NCI-H82 treated with DMSO at 0.1 percent for 48 hours (cell line): ENCODE results near the gene KIAA0586.
"Not testable (repeated sequence)": the region's sequence is repeated elsewhere in the genome, so short reads cannot be mapped to it uniquely, and the experiment has no call there.

Source experiments
- DNase-seq: peaks from one replicate; lab custom pipeline; 2025; ENCODE audit not compliant: unreplicated experiment; lab: John Stamatoyannopoulos, UW

KIAA0586 gene

GRCh38 chr14:58543253-58543652, 115.7 kb downstream of the KIAA0586 start:
- DNase-seq: no peak

- no peak for DNase-seq
Measured at GRCh38 chr14:58547649-58548048, 120.1 kb downstream of the KIAA0586 start.

- DNase-seq: no peak
Measured at GRCh38 chr14:58549105-58549757, 121.7 kb downstream of the KIAA0586 start.

GRCh38 chr14:58553959-58554358, 126.4 kb downstream of the KIAA0586 start:
- no peak for DNase-seq

GRCh38 chr14:58555647-58556046, 128.1 kb downstream of the KIAA0586 start:
- no peak for DNase-seq

GRCh38 chr14:58557242-58557641, 129.7 kb downstream of the KIAA0586 start:
- no peak for DNase-seq

- no peak for DNase-seq
Measured at GRCh38 chr14:58560208-58560607, 132.7 kb downstream of the KIAA0586 start.

GRCh38 chr14:58562141-58562540, 134.6 kb downstream of the KIAA0586 start:
- DNase-seq: no peak

GRCh38 chr14:58563978-58564377, 136.5 kb downstream of the KIAA0586 start:
- DNase-seq: no peak

- no peak for DNase-seq
Measured at GRCh38 chr14:58565832-58566231, 138.3 kb downstream of the KIAA0586 start.

- DNase-seq: no peak
Measured at GRCh38 chr14:58566979-58567378, 139.5 kb downstream of the KIAA0586 start.

- no peak for DNase-seq
Measured at GRCh38 chr14:58568322-58568721, 140.8 kb downstream of the KIAA0586 start.

GRCh38 chr14:58571256-58571655, 143.7 kb downstream of the KIAA0586 start:
- DNase-seq: no peak

- DNase-seq: peak; percentile 24
Measured at GRCh38 chr14:58571769-58572472, 144.4 kb downstream of the KIAA0586 start.

- no peak for DNase-seq
Measured at GRCh38 chr14:58572473-58572853, 144.9 kb downstream of the KIAA0586 start.

GRCh38 chr14:58572863-58573262, 145.3 kb downstream of the KIAA0586 start:
- no peak for DNase-seq

GRCh38 chr14:58574623-58575022, 147.1 kb downstream of the KIAA0586 start:
- no peak for DNase-seq

- DNase-seq: no peak
Measured at GRCh38 chr14:58575956-58576355, 148.4 kb downstream of the KIAA0586 start.

GRCh38 chr14:58580035-58580434, 152.5 kb downstream of the KIAA0586 start:
- not testable (repeated sequence) for DNase-seq

- not testable (repeated sequence) for DNase-seq
Measured at GRCh38 chr14:58581389-58581788, 153.9 kb downstream of the KIAA0586 start.

- no peak for DNase-seq
Measured at GRCh38 chr14:58584383-58584782, 156.9 kb downstream of the KIAA0586 start.

- DNase-seq: no peak
Measured at GRCh38 chr14:58587271-58587670, 159.8 kb downstream of the KIAA0586 start.

- DNase-seq: not testable (repeated sequence)
Measured at GRCh38 chr14:58588321-58588720, 160.8 kb downstream of the KIAA0586 start.
